T-helper 2 cell (primary cell): ENCODE results near the gene KIAA1755.

Experiments used
- DNase-seq, 5 experiments: peaks; one replicate each; pipeline versions ENCODE4 v3.0.0 to v3.0.0-alpha.2; 2012 to 2022

KIAA1755 gene

GRCh38 chr20:38202153-38202981 is 58.2 kb downstream of the KIAA1755 start:
- no peak for DNase-seq

GRCh38 chr20:38201356-38201755 is 59.2 kb downstream of the KIAA1755 start:
- no peak for DNase-seq

- DNase-seq = no peak
Measured at GRCh38 chr20:38200646-38201045, 59.9 kb downstream of the KIAA1755 start.

- no peak for DNase-seq
Measured at GRCh38 chr20:38199501-38200390, 60.8 kb downstream of the KIAA1755 start.

- no peak for DNase-seq
Measured at GRCh38 chr20:38198238-38198861, 62.2 kb downstream of the KIAA1755 start.

- no peak for DNase-seq
Measured at GRCh38 chr20:38197619-38198018, 62.9 kb downstream of the KIAA1755 start.

GRCh38 chr20:38197217-38197616 is 63.3 kb downstream of the KIAA1755 start:
- DNase-seq = no peak

GRCh38 chr20:38196592-38196991 is 63.9 kb downstream of the KIAA1755 start:
- peak in 1 of 5 experiments; percentile 7 for DNase-seq

- DNase-seq = no peak
Measured at GRCh38 chr20:38196076-38196475, 64.5 kb downstream of the KIAA1755 start.

- no peak for DNase-seq
Measured at GRCh38 chr20:38195521-38195920, 65.0 kb downstream of the KIAA1755 start.

GRCh38 chr20:38194971-38195504 is 65.5 kb downstream of the KIAA1755 start:
- DNase-seq = no peak

GRCh38 chr20:38193586-38194105 is 66.9 kb downstream of the KIAA1755 start:
- DNase-seq = no peak

GRCh38 chr20:38192323-38192885 is 68.1 kb downstream of the KIAA1755 start:
- no peak for DNase-seq

- no peak for DNase-seq
Measured at GRCh38 chr20:38191654-38192053, 68.9 kb downstream of the KIAA1755 start.

- no peak for DNase-seq
Measured at GRCh38 chr20:38190936-38191371, 69.6 kb downstream of the KIAA1755 start.

GRCh38 chr20:38190166-38190565 is 70.4 kb downstream of the KIAA1755 start:
- no peak for DNase-seq

GRCh38 chr20:38187517-38187916 is 73.0 kb downstream of the KIAA1755 start:
- DNase-seq = no peak

GRCh38 chr20:38186788-38187221 is 73.7 kb downstream of the KIAA1755 start:
- DNase-seq = no peak

- no peak for DNase-seq
Measured at GRCh38 chr20:38184101-38184500, 76.4 kb downstream of the KIAA1755 start.

GRCh38 chr20:38181971-38182370 is 78.6 kb downstream of the KIAA1755 start:
- DNase-seq = no peak

- no peak for DNase-seq
Measured at GRCh38 chr20:38181207-38181801, 79.2 kb downstream of the KIAA1755 start.

- no peak for DNase-seq
Measured at GRCh38 chr20:38180781-38181180, 79.8 kb downstream of the KIAA1755 start.
